ENCODE results near the gene ZNF778. TPM values are rescaled to one million over a fixed set of nuclear protein-coding genes. Genes with fewer than 3 reads are reported as not detected.
A peak's percentile ranks its signal among the peaks of the same experiment; 100 is the strongest.

Gene ZNF778
- total and polyA plus RNA-seq, 2 of the 13 experiments (the other 11 are each of a cell fraction or from before 2014, with no cell fraction given): 3.8 to 7.2 TPM

- TF ChIP-seq GPBP1L1 (CRISPR knock-in tag; IDR thresholded peaks at IDR 0.05) (no peak), MATR3 (CRISPR knock-in tag; IDR thresholded peaks at IDR 0.05) (no peak), FOSL2 (CRISPR knock-in tag; IDR thresholded peaks at IDR 0.05) (peak; percentile 90), GPN1 (CRISPR knock-in tag; IDR thresholded peaks at IDR 0.05; ENCODE audit: borderline replicate concordance) (no peak), ELF4 (CRISPR knock-in tag; IDR thresholded peaks at IDR 0.05; ENCODE audit: borderline replicate concordance) (no peak), ZNF646 (CRISPR knock-in tag; IDR thresholded peaks at IDR 0.05) (no peak), ATAD3A (CRISPR knock-in tag; IDR thresholded peaks at IDR 0.05) (no peak), RBM22 (optimal IDR thresholded peaks at IDR 0.05; ENCODE audit: low read length) (peak; percentile 59), ZNF121 (CRISPR knock-in tag; IDR thresholded peaks at IDR 0.05) (no peak), ZNF562 (CRISPR knock-in tag; IDR thresholded peaks at IDR 0.05; ENCODE audit: borderline replicate concordance) (no peak), SRSF4 (IDR thresholded peaks at IDR 0.05; ENCODE audit: low read depth, low read length, poor library complexity, severe bottlenecking) (no peak), CENPT (CRISPR knock-in tag; IDR thresholded peaks at IDR 0.05; ENCODE audit: low read depth) (no peak), YEATS2 (CRISPR knock-in tag; IDR thresholded peaks at IDR 0.05; ENCODE audit: borderline replicate concordance) (no peak), JUND (CRISPR knock-in tag; IDR thresholded peaks at IDR 0.05) (0 out of 2 replicates have a peak, but pooled peaks have one; percentile 34), ETV5 (CRISPR knock-in tag; IDR thresholded peaks at IDR 0.05; ENCODE audit: borderline replicate concordance) (no peak), SETDB1 (CRISPR knock-in tag; IDR thresholded peaks at IDR 0.05; ENCODE audit: borderline replicate concordance) (no peak), MAZ (IDR thresholded peaks at IDR 0.05; ENCODE audit: borderline replicate concordance, low read depth, low read length) (no peak), MAZ (CRISPR knock-in tag; IDR thresholded peaks at IDR 0.05; ENCODE audit: low read depth) (no peak), NFKBIZ (CRISPR knock-in tag; IDR thresholded peaks at IDR 0.05) (no peak), GABPA (IDR thresholded peaks at IDR 0.05; ENCODE audit: low read depth, low read length) (no peak), GABPA (CRISPR knock-in tag; IDR thresholded peaks at IDR 0.05; ENCODE audit: low read depth) (no peak), ZNF207 (IDR thresholded peaks at IDR 0.05; ENCODE audit: borderline replicate concordance) (no peak), MED1 (CRISPR knock-in tag; IDR thresholded peaks at IDR 0.05) (no peak), CEBPB (IDR thresholded peaks at IDR 0.05; ENCODE audit: borderline replicate concordance, low read depth, low read length) (peak; percentile 43; the same call in 1 of the 2 replicates)
Observed at GRCh38 chr16:89268987-89269735, 51.7 kb downstream of the ZNF778 start (continued).

Data from HepG2 (cell line).